ENCODE measurements around the gene SLC12A5.
"Not testable (repeated sequence)": the region's sequence is repeated elsewhere in the genome, so short reads cannot be mapped to it uniquely, and the experiment has no call there.

The SLC12A5 gene

GRCh38 chr20:46099491-46100287, 70.7 kb downstream of the SLC12A5 start:
- H3K9me3 ChIP-seq (ENCODE audit: control insufficient read depth, insufficient read depth, low read length) = no peaks in the 10 kb centered on the region
- peaks cover 49% of the 10 kb centered on the region for H3K27me3 ChIP-seq (ENCODE audit: control insufficient read depth, low read length)
- no peaks in the 10 kb centered on the region for H3K36me3 ChIP-seq (ENCODE audit: control insufficient read depth, low read length)
- no peaks in the 10 kb centered on the region for H3K79me2 ChIP-seq (ENCODE audit: control insufficient read depth, low read length)
- no peaks in the 10 kb centered on the region for H4K20me1 ChIP-seq (ENCODE audit: control insufficient read depth, insufficient read depth, low read depth, low read length)
- no peaks in the 10 kb centered on the region; the same call in 1 of the 2 replicates for H3F3A ChIP-seq (ENCODE audit: control insufficient read depth, insufficient read depth)
- TF ChIP-seq, protein P1, sequence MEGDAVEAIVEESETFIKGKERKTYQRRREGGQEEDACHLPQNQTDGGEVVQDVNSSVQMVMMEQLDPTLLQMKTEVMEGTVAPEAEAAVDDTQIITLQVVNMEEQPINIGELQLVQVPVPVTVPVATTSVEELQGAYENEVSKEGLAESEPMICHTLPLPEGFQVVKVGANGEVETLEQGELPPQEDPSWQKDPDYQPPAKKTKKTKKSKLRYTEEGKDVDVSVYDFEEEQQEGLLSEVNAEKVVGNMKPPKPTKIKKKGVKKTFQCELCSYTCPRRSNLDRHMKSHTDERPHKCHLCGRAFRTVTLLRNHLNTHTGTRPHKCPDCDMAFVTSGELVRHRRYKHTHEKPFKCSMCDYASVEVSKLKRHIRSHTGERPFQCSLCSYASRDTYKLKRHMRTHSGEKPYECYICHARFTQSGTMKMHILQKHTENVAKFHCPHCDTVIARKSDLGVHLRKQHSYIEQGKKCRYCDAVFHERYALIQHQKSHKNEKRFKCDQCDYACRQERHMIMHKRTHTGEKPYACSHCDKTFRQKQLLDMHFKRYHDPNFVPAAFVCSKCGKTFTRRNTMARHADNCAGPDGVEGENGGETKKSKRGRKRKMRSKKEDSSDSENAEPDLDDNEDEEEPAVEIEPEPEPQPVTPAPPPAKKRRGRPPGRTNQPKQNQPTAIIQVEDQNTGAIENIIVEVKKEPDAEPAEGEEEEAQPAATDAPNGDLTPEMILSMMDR (IDR thresholded peaks at IDR 0.05; ENCODE audit: low read depth, low read length, poor library complexity, severe bottlenecking) = peak; percentile 28
- TF ChIP-seq EZH2phosphoT487 (IDR thresholded peaks at IDR 0.05; ENCODE audit: borderline replicate concordance, low read length) = peak; percentile 69; the same call in 1 of the 2 replicates
- H3K4me1 ChIP-seq (ENCODE audit: control insufficient read depth, low read length) = peaks cover 10% of the 10 kb centered on the region
- peak overlapping the region; percentile 67 for H3K4me2 ChIP-seq (ENCODE audit: low read length)
- peak overlapping the region; percentile 55 for H3K4me3 ChIP-seq (ENCODE audit: low read length)
- no peaks in the 10 kb centered on the region for H3K9me2 ChIP-seq (replicated peaks; ENCODE audit: control insufficient read depth, low read length)
- no peak overlapping the region for H3K27ac ChIP-seq (ENCODE audit: low read depth, low read length)

DNA sequence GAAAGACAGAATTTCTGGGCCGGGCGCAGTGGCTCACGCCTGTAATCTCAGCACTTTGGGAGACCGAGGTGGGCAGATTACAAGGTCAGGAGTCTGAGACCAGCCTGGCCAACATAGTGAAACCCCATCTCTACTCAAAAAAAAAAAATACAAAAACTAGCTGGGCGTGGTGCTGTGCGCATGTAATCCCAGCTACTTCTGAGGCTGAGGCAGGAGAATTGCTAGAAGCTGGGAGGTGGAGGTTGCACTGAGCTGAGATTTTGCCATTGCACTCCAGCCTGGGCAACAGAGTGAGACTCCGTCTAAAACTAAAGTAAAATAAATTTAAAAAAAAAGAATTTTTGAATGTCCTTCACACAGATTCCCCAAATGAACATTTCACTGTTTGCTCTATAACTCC, 71.4 kb downstream of the SLC12A5 start:
- not testable (repeated sequence) for H3K4me2 ChIP-seq (ENCODE audit: low read length); H3K9me3 ChIP-seq (ENCODE audit: control insufficient read depth, insufficient read depth, low read length); H3K79me2 ChIP-seq (ENCODE audit: control insufficient read depth, low read length); H3K36me3 ChIP-seq (ENCODE audit: control insufficient read depth, low read length); H3K27ac ChIP-seq (ENCODE audit: low read depth, low read length); H4K20me1 ChIP-seq (ENCODE audit: control insufficient read depth, insufficient read depth, low read depth, low read length); H3K9me2 ChIP-seq (replicated peaks; ENCODE audit: control insufficient read depth, low read length); H3F3A ChIP-seq (ENCODE audit: control insufficient read depth, insufficient read depth); H3K4me3 ChIP-seq (ENCODE audit: low read length)
- peaks cover 55% of the 10 kb centered on the region for H3K27me3 ChIP-seq (ENCODE audit: control insufficient read depth, low read length)
- peaks cover 10% of the 10 kb centered on the region for H3K4me1 ChIP-seq (ENCODE audit: control insufficient read depth, low read length)

GRCh38 chr20:46100988-46101387, 72.0 kb downstream of the SLC12A5 start:
- peaks cover 58% of the 10 kb centered on the region for H3K27me3 ChIP-seq (ENCODE audit: control insufficient read depth, low read length)
- H3K4me1 ChIP-seq (ENCODE audit: control insufficient read depth, low read length) = peaks cover 10% of the 10 kb centered on the region
- H3K36me3 ChIP-seq (ENCODE audit: control insufficient read depth, low read length) = no peaks in the 10 kb centered on the region
- no peaks in the 10 kb centered on the region for H4K20me1 ChIP-seq (ENCODE audit: control insufficient read depth, insufficient read depth, low read depth, low read length)
- H3K9me2 ChIP-seq (replicated peaks; ENCODE audit: control insufficient read depth, low read length) = no peaks in the 10 kb centered on the region
- no peak overlapping the region for H3K4me3 ChIP-seq (ENCODE audit: low read length)
- H3K27ac ChIP-seq (ENCODE audit: low read depth, low read length) = no peak overlapping the region
- H3K4me2 ChIP-seq (ENCODE audit: low read length) = no peak overlapping the region
- H3K79me2 ChIP-seq (ENCODE audit: control insufficient read depth, low read length) = no peaks in the 10 kb centered on the region
- no peaks in the 10 kb centered on the region for H3K9me3 ChIP-seq (ENCODE audit: control insufficient read depth, insufficient read depth, low read length)
- H3F3A ChIP-seq (ENCODE audit: control insufficient read depth, insufficient read depth) = no peaks in the 10 kb centered on the region; the same call in 1 of the 2 replicates
- TF ChIP-seq EZH2phosphoT487 (IDR thresholded peaks at IDR 0.05; ENCODE audit: borderline replicate concordance, low read length) = no peak
- TF ChIP-seq, protein P1 (IDR thresholded peaks at IDR 0.05; ENCODE audit: low read depth, low read length, poor library complexity, severe bottlenecking) = no peak

GRCh38 chr20:46101957-46102356, 72.9 kb downstream of the SLC12A5 start:
- no peak overlapping the region for H3K4me2 ChIP-seq (ENCODE audit: low read length)
- TF ChIP-seq, protein P1 (IDR thresholded peaks at IDR 0.05; ENCODE audit: low read depth, low read length, poor library complexity, severe bottlenecking) = no peak
- TF ChIP-seq EZH2phosphoT487 (IDR thresholded peaks at IDR 0.05; ENCODE audit: borderline replicate concordance, low read length) = no peak
- peaks cover 10% of the 10 kb centered on the region for H3K4me1 ChIP-seq (ENCODE audit: control insufficient read depth, low read length)
- no peaks in the 10 kb centered on the region for H3K9me3 ChIP-seq (ENCODE audit: control insufficient read depth, insufficient read depth, low read length)
- no peak overlapping the region for H3K4me3 ChIP-seq (ENCODE audit: low read length)
- no peaks in the 10 kb centered on the region for H3K36me3 ChIP-seq (ENCODE audit: control insufficient read depth, low read length)
- H3K9me2 ChIP-seq (replicated peaks; ENCODE audit: control insufficient read depth, low read length) = no peaks in the 10 kb centered on the region
- no peaks in the 10 kb centered on the region for H3K79me2 ChIP-seq (ENCODE audit: control insufficient read depth, low read length)
- peaks cover 61% of the 10 kb centered on the region for H3K27me3 ChIP-seq (ENCODE audit: control insufficient read depth, low read length)
- H4K20me1 ChIP-seq (ENCODE audit: control insufficient read depth, insufficient read depth, low read depth, low read length) = no peaks in the 10 kb centered on the region
- no peaks in the 10 kb centered on the region; the same call in 1 of the 2 replicates for H3F3A ChIP-seq (ENCODE audit: control insufficient read depth, insufficient read depth)
- H3K27ac ChIP-seq (ENCODE audit: low read depth, low read length) = no peak overlapping the region
